ENCODE data around the gene SPRR2D. TPM values are rescaled to one million over a fixed set of nuclear protein-coding genes. Genes with fewer than 3 reads are reported as not detected.

The SPRR2D gene
- total and polyA plus RNA-seq, 2 of the 8 experiments (the other 6 are each of a cell fraction or from before 2014, with no cell fraction given), result not detected

DNA sequence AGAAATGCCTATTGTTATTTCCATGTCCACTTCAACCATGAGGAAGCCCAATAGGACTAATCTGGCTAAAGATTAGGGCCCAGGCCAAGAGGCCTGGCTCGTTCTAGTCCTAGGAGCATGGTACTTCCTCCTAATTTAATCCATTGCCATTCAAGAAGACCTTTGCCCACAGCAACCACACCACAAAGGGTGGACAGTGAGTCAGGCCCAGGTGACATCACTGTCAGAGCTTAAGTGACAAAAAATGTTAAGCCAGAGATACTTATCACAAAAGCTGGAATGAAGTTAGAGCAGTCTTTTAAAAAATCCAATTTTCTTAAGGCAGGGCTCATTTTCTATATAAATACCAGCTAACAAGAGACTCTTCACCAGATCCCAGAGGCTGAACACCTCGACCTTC lies 39.5 kb downstream of the SPRR2D start, which contains the start of gene SPRR3 (continued):
- TF ChIP-seq NANOG (IDR thresholded peaks at IDR 0.05; ENCODE audit: insufficient read depth, low read depth, low read length, poor library complexity, severe bottlenecking), result no peak
- no peak for TF ChIP-seq HDAC6 (IDR thresholded peaks at IDR 0.05; ENCODE audit: low read depth, low read length)
- no peak for TF ChIP-seq CBX8 (IDR thresholded peaks at IDR 0.05; ENCODE audit: borderline replicate concordance, low read depth, low read length)
- TF ChIP-seq CHD7 (IDR thresholded peaks at IDR 0.05; ENCODE audit: insufficient replicate concordance, low read length), result no peak
- no peak for TF ChIP-seq SUZ12 (IDR thresholded peaks at IDR 0.05; ENCODE audit: low read length)
- TF ChIP-seq CHD1 (IDR thresholded peaks at IDR 0.05; ENCODE audit: low read depth, low read length), result no peak
